Smooth muscle cell of the pulmonary artery (primary cell): Measurements from ENCODE around the gene N4BP3. TPM values are rescaled to one million over a fixed set of nuclear protein-coding genes. Genes with fewer than 3 reads are reported as not detected.

Experiments
- total RNA-seq: library from RNA; depleted of rRNA; stranded (reverse); fragments of >200 nt; gene quantifications from 2 replicates; pipeline ENCODE4 v1.2.3, GENCODE V29; 2014

Gene N4BP3, protein sequence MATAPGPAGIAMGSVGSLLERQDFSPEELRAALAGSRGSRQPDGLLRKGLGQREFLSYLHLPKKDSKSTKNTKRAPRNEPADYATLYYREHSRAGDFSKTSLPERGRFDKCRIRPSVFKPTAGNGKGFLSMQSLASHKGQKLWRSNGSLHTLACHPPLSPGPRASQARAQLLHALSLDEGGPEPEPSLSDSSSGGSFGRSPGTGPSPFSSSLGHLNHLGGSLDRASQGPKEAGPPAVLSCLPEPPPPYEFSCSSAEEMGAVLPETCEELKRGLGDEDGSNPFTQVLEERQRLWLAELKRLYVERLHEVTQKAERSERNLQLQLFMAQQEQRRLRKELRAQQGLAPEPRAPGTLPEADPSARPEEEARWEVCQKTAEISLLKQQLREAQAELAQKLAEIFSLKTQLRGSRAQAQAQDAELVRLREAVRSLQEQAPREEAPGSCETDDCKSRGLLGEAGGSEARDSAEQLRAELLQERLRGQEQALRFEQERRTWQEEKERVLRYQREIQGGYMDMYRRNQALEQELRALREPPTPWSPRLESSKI
- total RNA-seq = 0.13 and 0.20 TPM in 2 replicates

DNA sequence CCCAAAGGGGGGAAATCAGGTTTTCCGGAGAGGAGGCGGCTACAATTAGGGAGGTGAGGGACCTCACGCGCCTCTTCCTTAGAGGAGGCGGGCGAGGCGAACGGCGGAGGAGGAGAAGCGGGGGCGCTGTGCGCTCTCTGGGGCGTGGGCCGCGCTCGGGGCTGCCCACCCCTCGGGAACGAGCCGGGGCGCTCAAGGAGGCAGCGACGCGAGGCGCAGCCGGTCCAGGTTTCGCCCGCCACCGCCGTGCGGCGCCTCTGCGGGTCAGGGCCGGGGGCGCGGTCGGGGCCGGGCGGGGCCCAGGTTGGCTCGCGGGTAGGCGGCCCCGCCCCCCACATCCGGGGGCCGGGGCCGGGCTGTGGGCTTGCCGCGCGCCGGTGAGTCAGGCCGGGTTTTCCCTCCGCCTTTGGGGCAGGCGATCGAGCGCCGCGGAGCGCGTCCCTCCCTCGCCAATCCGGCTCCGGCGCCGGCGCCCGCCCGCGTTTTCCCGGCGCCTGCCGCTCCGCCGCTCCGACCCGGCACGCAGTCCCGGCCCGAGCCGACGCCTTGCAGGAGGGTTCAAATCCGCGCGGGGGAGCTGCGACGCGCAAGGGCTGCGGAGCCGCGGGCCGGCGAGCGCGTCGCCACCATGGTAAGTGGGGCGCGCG is at the start of gene N4BP3:
TSS of gene N4BP3 (plus strand) at position 392 of the 647 bp plus-strand sequence. CDS start 6,052 bp downstream, outside the sequence.

DNA sequence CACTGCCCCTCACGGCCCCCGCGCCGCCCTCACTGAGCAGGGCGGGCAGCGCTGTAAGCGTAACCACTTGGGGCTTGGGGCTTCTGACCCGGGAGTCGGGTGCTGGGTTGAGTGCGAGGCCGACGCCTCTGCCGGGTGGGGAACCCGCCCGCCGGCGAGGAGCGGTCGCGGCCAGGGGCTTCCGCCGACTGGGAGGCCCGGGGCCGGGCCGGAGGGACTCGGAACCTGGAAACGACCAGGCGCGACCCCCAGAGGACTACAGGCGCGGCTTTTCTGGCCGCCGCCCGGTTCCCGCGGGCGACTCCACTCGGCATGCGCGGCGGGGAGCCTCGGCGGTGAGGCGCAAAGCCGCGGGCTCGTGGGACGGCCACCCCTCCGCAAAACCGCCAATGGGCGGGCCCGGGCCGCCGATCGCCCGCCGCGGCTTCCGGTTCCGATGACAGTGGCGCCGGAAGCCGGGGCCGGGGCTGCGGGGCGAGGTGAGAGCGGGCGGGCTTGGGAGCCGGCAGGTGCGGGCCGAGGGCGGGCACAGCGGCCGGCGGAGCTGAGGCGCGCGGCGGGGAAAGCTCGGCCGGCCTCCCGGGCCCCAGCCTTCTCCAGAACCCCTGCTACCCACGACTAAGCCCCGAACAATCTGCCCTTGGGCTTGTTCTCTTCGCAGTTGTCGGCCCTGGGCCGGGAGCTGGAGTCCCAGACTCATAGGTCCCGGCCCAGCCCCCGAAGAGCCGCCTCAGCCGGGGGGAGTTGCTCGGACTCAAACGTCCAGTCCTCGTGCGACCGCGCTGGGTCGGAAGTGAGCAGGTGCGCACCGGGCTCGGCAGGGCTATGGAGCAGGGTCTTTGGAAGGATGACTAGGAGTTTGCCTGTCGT is 17.5 kb downstream of the N4BP3 start, which contains the start of gene RMND5B:
TSS of gene RMND5B (plus strand) at position 439 of the 870 bp plus-strand sequence. CDS start 7,106 bp downstream, outside the sequence.

DNA sequence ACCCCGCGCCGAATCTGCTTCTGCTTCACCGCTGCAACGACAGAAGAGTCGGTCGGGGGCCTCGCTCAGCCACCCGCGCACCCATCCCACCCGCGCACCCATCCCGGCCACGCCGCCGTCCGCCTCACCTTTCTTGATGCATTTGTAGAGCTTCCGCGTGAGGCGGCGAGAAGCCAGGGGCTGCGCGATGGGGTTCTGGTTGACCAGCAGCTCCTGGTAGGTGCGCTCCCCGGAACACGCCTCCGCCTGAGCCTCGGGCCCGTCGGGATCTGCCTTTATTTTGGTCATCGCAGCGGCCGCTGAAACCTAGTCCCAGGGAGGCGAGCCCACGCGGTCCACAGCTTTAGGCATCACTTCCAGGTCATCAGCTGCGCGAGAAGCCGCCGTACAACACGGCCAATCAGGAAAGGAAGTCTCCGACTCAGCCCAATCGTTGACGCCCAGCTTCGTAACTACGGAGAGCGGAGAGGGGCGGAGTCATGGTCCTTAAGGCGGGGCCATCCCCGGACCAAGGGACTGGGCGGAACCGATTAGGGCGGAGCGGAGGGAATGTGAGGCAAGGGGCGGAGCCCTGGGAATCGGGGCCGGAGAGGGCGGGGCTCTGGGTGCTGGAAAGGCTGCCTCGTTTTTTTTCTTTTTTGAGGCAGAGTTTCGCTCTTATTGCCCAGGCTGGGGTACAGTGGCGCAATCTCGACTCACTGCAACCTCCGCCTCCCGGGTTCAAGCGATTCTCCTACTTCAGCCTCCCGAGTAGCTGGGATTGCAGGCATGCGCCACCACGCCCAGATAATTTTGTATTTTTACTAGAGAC is 40.4 kb downstream of the N4BP3 start, which contains the start of gene NHP2:
TSS of gene NHP2 (minus strand) at position 356 of the 811 bp plus-strand sequence. CDS start at position 288, 68 bp downstream.

Other genes with a start within 250 kb of the N4BP3 start
- not detected in 2 replicates for gene PROP1, start 117.3 kb upstream of the N4BP3 start, total RNA-seq
- 29.1 and 30.0 TPM in 2 replicates for gene RMND5B, start 17.5 kb downstream of the N4BP3 start, total RNA-seq
- gene NHP2, start 40.4 kb downstream of the N4BP3 start, total RNA-seq = 68.9 and 89.8 TPM in 2 replicates
- not detected in 2 replicates for gene GMCL2, start 73.8 kb downstream of the N4BP3 start, total RNA-seq
- gene HNRNPAB, start 91.0 kb downstream of the N4BP3 start, total RNA-seq = 29.1 and 37.3 TPM in 2 replicates
- gene PHYKPL, start 119.3 kb downstream of the N4BP3 start, total RNA-seq = 38.7 and 42.9 TPM in 2 replicates